GM18499 (cell line): ENCODE results near the gene FOXRED1.
"Not testable (repeated sequence)": the region's sequence is repeated elsewhere in the genome, so short reads cannot be mapped to it uniquely, and the experiment has no call there.

Experiments
- ATAC-seq: cut with Tn5 transposase; IDR thresholded peaks from one replicate; pipeline ENCODE4 v1.9.1; 2021; ENCODE audit warnings: moderate number of reproducible peaks; ENCODE audit not compliant: insufficient read depth, unreplicated experiment

The FOXRED1 gene

GRCh38 chr11:126268361-126268707 is 620 bp upstream of the FOXRED1 start:
- ATAC-seq: no peak

GRCh38 chr11:126277322-126277721 is 8.4 kb downstream of the FOXRED1 start:
- ATAC-seq: no peak

GRCh38 chr11:126277780-126278179 is 8.8 kb downstream of the FOXRED1 start:
- no peak for ATAC-seq

GRCh38 chr11:126279191-126279590 is 10.2 kb downstream of the FOXRED1 start:
- ATAC-seq: no peak

- ATAC-seq: no peak
Observed at GRCh38 chr11:126280595-126280994, 11.6 kb downstream of the FOXRED1 start.

GRCh38 chr11:126281245-126281644 is 12.3 kb downstream of the FOXRED1 start:
- ATAC-seq: no peak

GRCh38 chr11:126281666-126282175 is 12.8 kb downstream of the FOXRED1 start:
- no peak for ATAC-seq

GRCh38 chr11:126282361-126282735 is 13.4 kb downstream of the FOXRED1 start:
- no peak for ATAC-seq

GRCh38 chr11:126282736-126283591 is 14.0 kb downstream of the FOXRED1 start, which contains the start of gene TIRAP:
Gene TIRAP (plus strand): TSS chr11:126283093. CDS start chr11:126290895, 7,802 bp downstream.
- no peak for ATAC-seq

GRCh38 chr11:126284829-126285228 is 15.9 kb downstream of the FOXRED1 start:
- ATAC-seq: peak; percentile 54

- no peak for ATAC-seq
Observed at GRCh38 chr11:126288237-126288636, 19.3 kb downstream of the FOXRED1 start.

GRCh38 chr11:126290887-126291286 is 21.9 kb downstream of the FOXRED1 start:
- ATAC-seq: no peak

- no peak for ATAC-seq
Observed at GRCh38 chr11:126293726-126294125, 24.8 kb downstream of the FOXRED1 start.

- ATAC-seq: no peak
Observed at GRCh38 chr11:126297004-126297403, 28.1 kb downstream of the FOXRED1 start.

- ATAC-seq: peak; percentile 65
Observed at GRCh38 chr11:126303623-126304456, 34.9 kb downstream of the FOXRED1 start, which contains the start of gene DCPS. Gene DCPS (plus strand): TSS chr11:126304060. CDS start chr11:126304081, 21 bp downstream.

GRCh38 chr11:126304457-126305075 is 35.6 kb downstream of the FOXRED1 start:
- ATAC-seq: no peak

- peak; percentile 43 for ATAC-seq
Observed at GRCh38 chr11:126305699-126306098, 36.7 kb downstream of the FOXRED1 start.

GRCh38 chr11:126307706-126308105 is 38.8 kb downstream of the FOXRED1 start:
- ATAC-seq: no peak

- ATAC-seq: no peak
Observed at GRCh38 chr11:126308271-126308671, 39.3 kb downstream of the FOXRED1 start.

- not testable (repeated sequence) for ATAC-seq
Observed at GRCh38 chr11:126308771-126309170, 39.8 kb downstream of the FOXRED1 start.
